ENCODE measurements around the gene PTCH1.

PTCH1 gene

DNA sequence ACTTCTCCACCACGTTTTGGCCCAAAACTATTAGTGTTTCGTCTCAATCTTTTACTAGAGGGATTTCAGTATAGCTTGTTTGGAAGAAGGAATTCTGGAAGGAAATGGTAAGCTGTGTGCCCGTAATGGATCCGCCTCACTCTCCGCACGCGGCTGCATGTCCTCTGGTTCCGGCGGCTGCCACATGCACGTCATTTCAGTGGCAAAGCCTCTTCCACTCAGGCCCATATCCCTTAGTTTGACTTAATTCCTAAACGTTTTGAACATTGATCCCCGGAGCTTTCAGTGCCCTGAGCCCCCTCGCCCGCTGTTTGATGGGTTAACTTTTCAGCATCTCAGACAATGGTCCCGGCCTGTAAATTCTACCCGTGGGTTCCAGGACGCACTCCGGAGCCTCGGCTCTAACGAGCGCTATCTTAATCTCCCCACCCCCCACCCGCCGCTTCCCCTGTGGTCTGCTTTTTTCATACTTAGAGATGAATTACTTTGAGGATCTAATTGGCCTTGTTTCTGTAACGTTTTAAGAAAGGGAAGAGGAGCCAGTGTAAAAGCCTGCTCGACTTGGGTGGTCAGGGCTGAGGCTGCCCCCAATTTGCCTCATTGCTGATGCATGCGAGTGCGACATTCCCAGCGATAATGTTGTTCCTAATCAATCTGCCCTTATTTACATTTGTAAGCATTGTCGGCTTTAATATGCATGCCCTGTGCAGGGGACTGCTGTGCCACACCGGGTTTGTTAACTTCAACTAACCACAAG is 4.6 kb downstream of the PTCH1 start:
- DNase-seq: no peak

- DNase-seq: no peak
Measured at GRCh38 chr9:95511616-95511931, 5.2 kb downstream of the PTCH1 start.

DNA sequence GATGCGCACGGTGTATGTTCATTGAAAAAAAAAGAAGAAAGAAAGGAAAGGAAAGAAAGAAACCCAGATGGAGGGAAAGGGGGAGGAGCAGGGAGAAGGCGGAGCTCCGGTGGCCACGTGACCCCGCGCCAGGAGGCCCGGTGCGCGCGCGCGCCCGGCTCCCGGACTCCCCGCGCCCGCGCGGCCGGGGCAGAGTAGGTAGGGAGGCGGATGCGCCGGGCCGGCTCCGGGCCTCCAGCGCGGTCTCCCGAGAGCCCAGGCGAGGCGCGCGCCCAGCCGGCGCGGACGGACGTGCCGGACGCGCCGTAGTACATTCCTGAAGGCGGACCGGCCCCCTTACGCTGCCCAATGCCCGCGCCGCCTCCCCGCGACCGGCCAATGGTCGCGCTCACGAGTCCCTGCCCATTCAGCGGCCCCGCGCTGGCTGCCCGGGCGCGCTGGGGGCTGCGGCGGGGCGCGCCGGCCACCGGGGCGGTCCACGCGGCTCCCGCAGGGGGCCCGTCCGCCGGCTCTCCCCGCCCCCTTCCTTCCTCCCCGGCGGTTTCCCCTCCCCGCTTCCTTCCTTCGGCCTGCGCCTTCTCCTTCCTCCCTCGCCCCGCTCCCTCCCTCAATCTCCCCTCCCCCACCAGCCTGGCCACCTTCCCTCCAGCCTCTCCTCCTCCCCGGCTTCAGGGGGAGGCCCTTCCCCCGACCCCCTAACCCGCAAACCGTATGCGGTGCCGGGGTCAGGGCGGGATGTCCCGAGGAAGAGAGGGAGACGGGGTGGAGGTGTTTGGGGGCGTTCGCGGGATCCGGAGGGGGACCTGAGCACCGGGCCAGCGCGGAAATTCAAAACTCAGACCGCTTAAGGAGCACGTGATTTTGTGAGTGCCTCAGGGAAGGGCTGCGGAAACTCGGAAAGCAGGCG is 5.8 kb downstream of the PTCH1 start:
- DNase-seq: peak; percentile 93

GRCh38 chr9:95509851-95510708 is 6.7 kb downstream of the PTCH1 start:
- no peak for DNase-seq

DNA sequence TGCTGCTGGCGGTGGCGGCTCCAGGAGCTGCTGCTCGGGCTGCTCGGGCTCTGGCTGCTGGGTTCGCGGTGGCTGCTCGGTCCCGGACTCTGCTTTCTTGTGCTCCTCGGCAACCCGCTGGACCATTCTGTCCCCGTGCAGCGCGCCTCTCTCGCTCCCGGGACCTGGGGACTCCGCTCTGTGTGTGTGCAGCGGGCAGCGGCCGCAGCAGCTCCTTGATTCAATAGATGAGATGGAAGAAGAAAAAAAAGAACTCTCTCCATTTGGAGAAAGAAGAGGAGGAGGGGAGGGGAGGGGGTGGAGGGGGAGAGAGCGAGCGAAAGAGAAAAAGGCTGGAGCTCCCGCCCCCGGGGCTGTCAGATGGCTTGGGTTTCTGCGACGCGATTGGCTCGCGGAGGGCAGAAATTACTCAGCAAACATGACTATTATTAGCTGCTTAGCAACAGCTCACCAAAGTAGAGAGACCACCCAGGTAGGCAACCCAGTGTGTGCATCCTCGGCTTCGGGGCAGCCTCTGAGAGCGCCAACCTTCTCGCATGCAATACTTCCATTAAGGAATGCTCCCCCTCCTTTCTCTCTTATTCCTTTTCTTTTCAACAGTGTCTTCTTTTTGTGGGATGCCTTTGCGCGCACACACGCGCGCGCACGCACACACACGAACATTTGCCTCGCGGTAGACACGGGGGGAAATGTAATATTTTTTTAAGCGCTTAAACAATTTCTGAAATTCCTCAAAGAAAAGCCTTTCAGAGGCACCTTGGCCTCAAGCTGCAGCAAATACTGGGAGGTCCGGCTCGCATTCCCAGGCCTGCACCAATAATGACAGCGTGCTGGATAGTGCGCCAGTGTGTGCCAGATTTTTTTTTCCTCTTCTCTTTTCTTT is 7.6 kb downstream of the PTCH1 start:
- DNase-seq: peak; percentile 97

DNA sequence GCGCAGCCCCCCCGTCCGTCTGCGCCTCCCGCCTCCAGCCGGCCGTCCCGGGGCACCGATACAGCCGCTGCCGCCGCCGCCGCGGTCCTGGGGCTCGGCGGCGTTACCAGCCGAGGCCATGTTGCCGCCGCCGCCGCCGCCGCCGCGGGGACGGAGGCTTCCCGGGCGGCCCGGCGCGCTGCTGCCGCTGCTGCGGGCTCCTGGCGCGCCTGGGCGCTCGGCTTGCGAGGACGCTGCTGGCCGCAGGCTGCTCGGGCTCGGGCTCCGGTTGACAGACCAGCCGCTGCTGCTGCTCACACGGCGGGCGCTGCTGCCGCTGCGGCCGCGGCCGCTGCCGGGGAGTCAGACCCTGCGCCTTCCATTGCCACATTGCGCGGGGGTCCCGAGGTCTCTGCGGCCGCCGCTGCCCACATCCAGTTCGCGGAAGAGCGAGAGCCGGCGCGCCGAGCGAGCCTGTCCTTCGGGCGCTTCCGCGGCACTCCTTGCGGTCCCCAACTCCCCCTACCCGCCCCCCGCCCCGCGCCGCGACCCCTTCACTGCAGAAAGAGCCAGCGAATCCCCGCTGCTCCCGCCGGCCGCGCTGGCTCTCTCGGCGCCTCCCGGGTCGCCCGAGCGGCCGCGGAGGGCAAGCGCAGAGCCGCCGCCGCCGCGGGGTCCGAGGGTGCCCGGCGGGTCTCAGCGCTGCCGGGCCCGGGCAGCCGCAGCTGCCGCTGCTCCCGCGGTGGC is 8.4 kb downstream of the PTCH1 start:
- no peak for DNase-seq

- DNase-seq: no peak
Measured at GRCh38 chr9:95507464-95508241, 9.1 kb downstream of the PTCH1 start.

- DNase-seq: no peak
Measured at GRCh38 chr9:95506678-95507463, 9.9 kb downstream of the PTCH1 start.

DNA sequence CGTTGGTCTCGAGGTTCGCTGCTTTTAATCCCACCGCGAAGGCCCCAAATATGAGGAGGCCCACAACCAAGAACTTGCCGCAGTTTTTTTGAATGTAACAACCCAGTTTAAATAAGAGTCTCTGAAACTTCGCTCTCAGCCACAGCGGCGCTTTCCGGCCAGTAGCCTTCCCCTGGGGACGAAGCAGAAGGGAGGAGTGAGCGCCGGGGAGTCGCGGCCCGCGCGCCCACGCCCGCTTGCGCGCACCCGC is 10.4 kb downstream of the PTCH1 start:
- no peak for DNase-seq

- DNase-seq: no peak
Measured at GRCh38 chr9:95505717-95506427, 10.9 kb downstream of the PTCH1 start.

DNA sequence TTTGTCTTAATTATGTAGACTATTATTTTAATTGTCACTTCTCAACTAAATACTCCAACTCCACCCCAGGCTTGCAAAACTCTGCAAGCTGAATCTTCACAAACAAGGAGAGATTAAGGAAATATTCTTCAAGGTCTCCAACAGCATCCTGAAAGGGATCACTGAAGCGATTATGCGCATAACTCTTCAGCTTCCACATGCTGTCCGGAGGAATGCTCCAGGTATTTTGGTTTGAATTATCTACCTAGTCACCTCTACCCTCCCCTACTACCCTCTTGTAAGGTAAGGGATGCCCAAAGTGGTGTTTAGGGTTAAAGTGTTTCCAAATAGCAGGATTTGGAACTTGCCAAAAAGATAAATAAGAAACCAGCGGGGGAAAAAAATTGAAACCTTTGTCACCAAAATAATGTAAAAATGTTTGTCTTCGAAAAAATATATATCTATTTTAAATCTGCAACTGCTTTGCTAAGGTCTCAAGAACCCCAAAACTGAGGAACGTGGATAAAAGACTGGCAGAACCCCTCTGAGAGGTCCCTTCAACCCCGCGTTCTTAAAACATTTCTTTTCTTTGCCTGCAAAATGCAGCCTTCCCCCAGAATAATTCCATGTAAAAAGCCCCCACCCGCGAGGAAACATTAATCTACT is 11.6 kb downstream of the PTCH1 start:
- no peak for DNase-seq

DNA sequence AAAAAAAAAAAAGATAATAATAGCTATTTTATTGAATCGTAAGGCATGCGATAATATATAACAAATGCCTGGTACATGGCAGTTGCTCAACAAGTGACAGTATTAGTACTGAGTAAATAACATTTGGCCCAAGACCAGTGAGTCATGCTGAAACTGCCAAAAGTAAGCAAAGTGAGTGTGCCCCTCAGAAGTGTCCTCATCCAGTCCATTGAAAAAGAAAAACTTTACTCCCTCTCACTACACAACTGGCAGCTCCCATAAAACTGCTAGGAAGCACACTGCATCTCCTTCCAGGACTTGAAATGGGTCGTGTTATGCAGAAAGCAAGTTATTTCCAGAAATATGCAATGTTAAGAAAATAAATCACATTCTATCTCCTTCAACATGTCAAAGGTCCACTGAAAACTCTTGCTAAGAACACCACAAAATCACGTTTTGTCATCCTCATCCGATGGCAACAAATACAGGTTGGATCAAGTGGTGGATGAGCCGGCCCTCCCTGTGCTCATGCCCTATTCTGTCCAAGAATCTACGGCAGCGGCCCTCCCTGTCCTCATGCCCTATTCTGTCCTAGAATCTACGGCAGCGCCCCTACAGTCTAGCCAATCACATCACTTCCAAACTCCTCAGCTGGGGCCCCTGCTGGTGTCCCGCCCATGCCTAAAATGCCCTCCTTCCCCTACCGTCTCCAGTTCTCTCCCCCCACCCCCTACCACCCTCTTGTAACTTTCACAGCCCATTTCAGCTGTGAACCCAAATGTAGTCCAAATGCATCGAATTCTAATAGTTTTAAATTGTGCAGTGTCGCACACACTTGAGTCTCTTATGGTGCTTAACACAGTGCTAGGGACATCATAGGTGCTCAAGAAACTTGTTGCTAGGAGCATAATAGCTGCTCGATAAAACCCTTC is 12.5 kb downstream of the PTCH1 start:
- no peak for DNase-seq

DNA sequence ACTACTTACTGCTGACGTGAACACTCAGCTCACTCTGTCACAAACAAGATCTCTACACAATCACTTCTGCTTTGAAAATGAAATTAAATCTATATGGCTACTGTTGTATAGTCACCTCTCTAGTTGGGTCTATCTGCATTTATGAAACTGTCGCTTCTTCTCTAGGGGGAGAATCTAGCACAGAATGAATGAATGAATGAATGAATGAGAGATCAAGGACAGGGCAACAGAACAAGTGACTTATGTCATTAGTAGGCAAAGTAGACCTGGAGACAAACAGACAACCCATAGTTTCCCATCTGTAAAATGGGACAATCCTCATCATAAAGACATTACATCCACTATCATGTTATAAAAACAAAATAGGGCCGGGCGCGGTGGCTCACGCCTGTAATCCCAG is 13.4 kb downstream of the PTCH1 start:
- no peak for DNase-seq

- no peak for DNase-seq
Measured at GRCh38 chr9:95502248-95502647, 14.5 kb downstream of the PTCH1 start.

- no peak for DNase-seq
Measured at GRCh38 chr9:95499847-95500246, 16.9 kb downstream of the PTCH1 start.

GRCh38 chr9:95499046-95499676 is 17.6 kb downstream of the PTCH1 start:
- DNase-seq: no peak

DNA sequence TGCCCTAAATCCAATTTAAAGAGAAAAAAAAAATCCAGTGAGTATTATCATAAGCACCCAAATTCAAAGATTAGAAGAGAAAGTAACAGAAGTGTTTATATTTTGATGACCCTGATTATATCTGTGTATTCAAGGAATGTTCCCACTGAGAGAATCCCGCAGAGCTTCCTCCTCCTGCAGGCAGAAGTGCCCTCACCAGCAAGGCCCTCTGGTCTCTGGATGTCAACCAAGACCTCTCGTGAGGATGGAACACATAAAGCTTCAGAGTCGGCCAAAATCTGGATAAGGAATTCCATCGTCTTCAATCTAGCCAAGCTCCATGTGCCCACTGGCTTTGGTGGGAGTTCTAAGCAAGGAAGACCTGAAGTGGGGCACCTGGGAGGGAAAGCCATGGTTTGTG is 18.1 kb downstream of the PTCH1 start:
- DNase-seq: no peak
